HFF-Myc (cell line): ENCODE measurements around the gene APMAP.

Experiments
- DNase-seq: peaks from one replicate; pipeline ENCODE4 v3.0.0-alpha.2; 2011; ENCODE audit warnings: low read depth; ENCODE audit errors: extremely low read depth
- H3K4me3 ChIP-seq: replicated peaks from 2 replicates; pipeline ENCODE4 v1.5.1; 2011; ENCODE audit warnings: low read depth, mild to moderate bottlenecking, control low read depth, low read length
- TF ChIP-seq, protein P1 (sequence below): IDR thresholded peaks from 2 replicates; pipeline ENCODE4 v1.5.1; 2012; ENCODE audit warnings: mild to moderate bottlenecking, low read depth, low read length, control low read depth; ENCODE audit errors: missing control alignments

The APMAP gene

DNA sequence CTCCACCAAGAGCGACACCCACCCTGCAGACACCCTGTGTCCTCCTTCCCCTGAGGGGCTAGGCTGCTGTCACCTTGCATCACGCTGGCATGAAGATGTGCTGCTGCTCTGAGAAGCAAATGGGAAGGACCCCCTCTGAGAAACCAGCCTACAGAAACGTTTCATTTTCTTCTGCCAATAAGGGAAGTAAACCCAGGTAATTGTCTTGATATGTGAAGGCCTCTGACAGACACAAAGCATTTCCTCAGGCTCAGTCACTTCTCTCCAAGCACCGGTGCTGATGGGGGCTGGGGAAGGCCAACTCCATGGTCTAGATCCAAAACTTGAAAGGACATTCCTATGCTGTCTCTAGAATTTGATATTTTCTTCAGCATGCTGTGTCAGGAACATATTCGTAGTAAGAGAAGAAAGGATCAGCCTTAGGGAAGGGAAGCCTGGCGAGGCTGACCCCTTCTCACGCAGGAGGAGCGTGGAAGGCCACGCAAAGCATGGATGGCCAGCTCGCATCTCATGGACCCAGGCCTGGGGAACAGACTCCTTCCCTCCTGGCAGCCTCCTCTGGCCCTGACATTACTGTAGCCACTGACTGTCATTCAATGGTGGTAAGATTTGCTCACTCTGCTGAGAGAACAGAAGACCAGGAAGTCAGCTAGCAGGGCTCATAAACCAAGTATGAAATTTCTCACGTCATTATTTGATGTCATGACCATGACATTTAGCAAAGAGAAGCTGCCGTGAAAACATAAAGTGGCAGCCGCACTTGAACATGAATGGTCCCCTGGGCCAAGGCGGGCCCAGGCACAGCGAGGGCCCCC is 44.9 kb upstream of the APMAP start:
- DNase-seq, result no peak
- TF ChIP-seq, protein P1, sequence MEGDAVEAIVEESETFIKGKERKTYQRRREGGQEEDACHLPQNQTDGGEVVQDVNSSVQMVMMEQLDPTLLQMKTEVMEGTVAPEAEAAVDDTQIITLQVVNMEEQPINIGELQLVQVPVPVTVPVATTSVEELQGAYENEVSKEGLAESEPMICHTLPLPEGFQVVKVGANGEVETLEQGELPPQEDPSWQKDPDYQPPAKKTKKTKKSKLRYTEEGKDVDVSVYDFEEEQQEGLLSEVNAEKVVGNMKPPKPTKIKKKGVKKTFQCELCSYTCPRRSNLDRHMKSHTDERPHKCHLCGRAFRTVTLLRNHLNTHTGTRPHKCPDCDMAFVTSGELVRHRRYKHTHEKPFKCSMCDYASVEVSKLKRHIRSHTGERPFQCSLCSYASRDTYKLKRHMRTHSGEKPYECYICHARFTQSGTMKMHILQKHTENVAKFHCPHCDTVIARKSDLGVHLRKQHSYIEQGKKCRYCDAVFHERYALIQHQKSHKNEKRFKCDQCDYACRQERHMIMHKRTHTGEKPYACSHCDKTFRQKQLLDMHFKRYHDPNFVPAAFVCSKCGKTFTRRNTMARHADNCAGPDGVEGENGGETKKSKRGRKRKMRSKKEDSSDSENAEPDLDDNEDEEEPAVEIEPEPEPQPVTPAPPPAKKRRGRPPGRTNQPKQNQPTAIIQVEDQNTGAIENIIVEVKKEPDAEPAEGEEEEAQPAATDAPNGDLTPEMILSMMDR, result no peak
- no peak overlapping the region for H3K4me3 ChIP-seq

DNA sequence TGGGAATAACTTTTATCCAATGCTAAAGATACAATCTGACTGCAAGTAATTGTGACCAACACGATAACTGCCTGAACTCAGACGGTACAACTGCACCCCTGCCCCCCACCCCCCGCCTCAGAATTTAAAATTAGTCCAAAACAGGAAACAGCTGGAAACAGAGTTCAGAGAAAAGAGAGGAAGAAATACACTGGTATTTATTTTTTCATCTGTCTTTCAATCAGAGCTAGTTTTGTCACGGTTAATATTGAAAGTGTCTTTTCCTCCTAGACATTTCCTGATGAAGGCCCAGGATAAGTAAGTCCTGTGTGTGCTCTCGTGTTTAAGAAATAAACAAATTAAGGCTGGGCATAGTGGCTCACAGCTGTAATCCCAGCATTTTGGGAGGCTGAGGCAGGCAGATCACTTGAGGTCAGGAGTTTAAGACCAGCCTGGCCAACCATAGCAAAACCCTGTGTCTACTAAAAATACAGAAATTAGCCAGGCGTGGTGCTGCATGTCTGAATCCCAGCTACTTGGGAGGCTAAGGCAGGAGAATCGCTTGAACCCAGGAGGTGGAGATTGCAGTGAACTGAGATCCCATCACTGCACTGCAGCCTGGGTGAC is 43.9 kb upstream of the APMAP start:
- no peak overlapping the region for H3K4me3 ChIP-seq
- TF ChIP-seq, protein P1, result no peak
- DNase-seq, result no peak

DNA sequence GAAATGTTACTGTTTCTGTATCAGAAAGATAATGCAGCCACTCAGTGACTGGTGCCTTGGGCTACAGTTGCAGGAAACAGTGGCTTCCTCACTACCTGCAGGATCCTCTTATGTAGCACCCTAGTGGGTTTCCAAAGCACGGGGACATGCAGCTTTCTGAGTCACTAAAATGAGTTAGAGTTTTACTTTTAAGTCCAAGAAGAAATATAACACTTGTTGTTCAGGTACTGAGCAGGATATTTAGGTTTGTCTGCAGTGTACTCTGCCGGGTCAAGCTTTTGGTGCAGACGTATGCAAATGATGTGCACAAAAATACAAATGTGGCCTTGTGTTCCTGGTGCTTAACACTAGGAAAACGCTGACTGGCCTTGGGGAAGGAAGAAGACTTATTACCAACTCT is 43.4 kb upstream of the APMAP start:
- no peak for DNase-seq
- TF ChIP-seq, protein P1, result no peak
- H3K4me3 ChIP-seq, result no peak overlapping the region

DNA sequence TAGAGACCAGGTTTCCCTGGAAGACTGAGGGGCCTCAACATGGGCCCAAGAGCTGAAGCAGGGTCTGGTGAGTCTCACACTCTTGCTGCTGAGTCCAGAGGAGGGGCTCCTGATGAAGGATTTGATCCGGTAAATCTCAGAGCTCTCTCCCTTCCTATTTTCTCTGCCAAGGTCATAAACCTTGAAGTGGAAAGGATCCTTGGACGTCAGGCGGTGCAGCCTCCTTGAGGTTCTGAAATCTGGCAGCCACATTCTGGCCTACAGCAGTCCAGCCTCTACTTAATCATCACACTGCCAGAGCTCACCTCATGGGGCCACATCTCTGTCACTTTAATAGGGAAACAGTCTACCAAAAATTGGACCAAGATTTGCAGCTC is 41.4 kb upstream of the APMAP start:
- DNase-seq, result no peak
- H3K4me3 ChIP-seq, result no peak overlapping the region
- TF ChIP-seq, protein P1, result no peak

DNA sequence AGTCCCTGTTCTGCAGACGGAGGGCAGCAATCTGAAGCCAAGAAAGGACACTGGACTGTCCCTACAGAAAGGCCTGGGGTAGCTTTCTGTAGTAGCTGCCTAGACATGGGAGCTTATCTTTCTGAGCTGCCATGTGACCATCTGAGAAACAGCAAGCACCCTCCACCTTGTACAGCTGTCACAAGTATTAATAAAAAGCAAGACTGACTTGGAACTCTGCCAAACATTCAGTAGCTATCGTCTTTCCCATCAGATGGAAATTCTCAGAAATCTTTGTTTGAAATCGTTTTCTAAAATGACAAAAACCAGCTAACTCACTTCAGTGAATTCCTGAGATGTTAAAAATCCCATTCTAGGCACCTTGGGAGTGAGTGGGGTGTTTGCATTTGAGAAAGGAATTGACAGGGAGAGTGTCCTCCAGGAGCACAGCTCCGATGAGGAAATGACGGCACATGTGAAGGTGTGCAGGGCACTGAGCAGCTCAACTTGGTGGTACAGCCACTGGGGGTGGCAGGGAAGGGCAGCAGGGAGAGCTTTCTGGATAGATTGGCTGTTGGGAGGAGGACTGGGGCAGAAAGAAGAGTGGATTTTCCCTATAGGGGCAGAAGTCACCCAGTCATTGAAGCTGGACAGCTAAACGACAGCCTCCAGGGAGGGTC is 40.8 kb upstream of the APMAP start:
- no peak overlapping the region for H3K4me3 ChIP-seq
- no peak for DNase-seq
- TF ChIP-seq, protein P1, result no peak

DNA sequence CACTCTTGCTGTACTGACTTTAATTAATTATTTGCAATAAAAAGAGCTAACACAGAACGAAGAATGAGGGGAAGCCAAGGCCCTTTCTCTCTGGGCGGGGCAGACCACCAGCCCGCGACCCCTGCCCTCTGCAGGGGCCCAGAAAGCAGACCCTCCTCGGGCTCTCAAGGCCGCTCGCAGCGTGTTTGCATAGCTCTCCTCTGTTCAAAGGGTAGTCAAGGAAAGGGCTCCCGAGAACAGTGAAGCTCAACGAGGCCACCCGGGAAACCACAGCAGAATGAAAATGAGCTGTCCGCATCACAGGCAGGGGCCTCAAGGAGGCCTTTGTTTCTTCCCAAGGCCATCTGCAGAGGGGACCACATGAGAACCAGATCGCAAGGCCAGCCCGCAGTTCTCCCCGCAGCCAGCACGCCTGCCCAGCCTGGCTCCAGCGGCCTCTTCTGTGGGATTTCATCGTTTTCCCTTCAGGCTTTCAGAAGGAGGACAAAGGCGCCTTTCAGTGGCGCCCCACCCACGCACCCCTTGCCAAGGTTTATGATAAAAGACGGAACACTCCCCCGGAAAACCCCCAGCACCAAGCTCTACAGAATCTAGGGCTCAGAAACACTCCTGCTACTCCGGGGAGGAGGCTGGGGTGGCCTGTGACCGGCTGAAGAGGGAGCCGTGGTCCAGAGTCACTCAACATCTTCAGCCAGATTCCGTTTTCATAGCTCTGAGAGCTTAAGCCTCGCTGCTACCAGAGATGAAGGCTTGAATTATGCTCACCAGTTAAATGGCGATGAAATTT is 40.1 kb upstream of the APMAP start:
- TF ChIP-seq, protein P1, result no peak
- H3K4me3 ChIP-seq, result no peak overlapping the region
- DNase-seq, result no peak
